ENCODE results near the gene COX6B1.
A peak's percentile ranks its signal among the peaks of the same experiment; 100 is the strongest.

COX6B1 gene

GRCh38 chr19:35612224-35612558 lies 35.9 kb upstream of the COX6B1 start:
- DNase-seq (ENCODE audit: low read depth in 2 of 2) = no peak

GRCh38 chr19:35612559-35613321 lies 35.4 kb upstream of the COX6B1 start, which contains the start of gene HAUS5:
Gene HAUS5, plus strand, starts transcription at chr19:35612735. Its CDS starts 60 bp downstream, at chr19:35612795.
- DNase-seq (ENCODE audit: low read depth in 2 of 2) = peak; percentile 91
- TF ChIP-seq CTCF (IDR thresholded peaks at IDR 0.05; ENCODE audit: low read depth, low read length) = no peak

More at GRCh38 chr19:35612224-35612558, 35.9 kb upstream of the COX6B1 start:
- peak overlapping the region; percentile 88 to 96 for H3K4me3 ChIP-seq (replicated peaks in 1 of 2; ENCODE audit: low read depth in 2 of 2, low read length in 2 of 2)
- TF ChIP-seq CTCF (IDR thresholded peaks at IDR 0.05; ENCODE audit: low read depth, low read length) = no peak

GRCh38 chr19:35613574-35613973 lies 34.5 kb upstream of the COX6B1 start:
- no peak for TF ChIP-seq CTCF (IDR thresholded peaks at IDR 0.05; ENCODE audit: low read depth, low read length)
- DNase-seq (ENCODE audit: low read depth in 2 of 2) = no peak
- no peak overlapping the region for H3K4me3 ChIP-seq (replicated peaks in 1 of 2; ENCODE audit: low read depth in 2 of 2, low read length in 2 of 2)

More at GRCh38 chr19:35612559-35613321, 35.4 kb upstream of the COX6B1 start, which contains the start of gene HAUS5:
- H3K4me3 ChIP-seq (replicated peaks in 1 of 2; ENCODE audit: low read depth in 2 of 2, low read length in 2 of 2) = peak within 1 kb of the TSS; percentile 88 to 96

GRCh38 chr19:35615036-35615435 lies 33.1 kb upstream of the COX6B1 start:
- TF ChIP-seq CTCF (IDR thresholded peaks at IDR 0.05; ENCODE audit: low read depth, low read length) = no peak
- DNase-seq (ENCODE audit: low read depth in 2 of 2) = no peak
- H3K4me3 ChIP-seq (replicated peaks in 1 of 2; ENCODE audit: low read depth in 2 of 2, low read length in 2 of 2) = no peak overlapping the region

- no peak overlapping the region for H3K4me3 ChIP-seq (replicated peaks in 1 of 2; ENCODE audit: low read depth in 2 of 2, low read length in 2 of 2)
- no peak for TF ChIP-seq CTCF (IDR thresholded peaks at IDR 0.05; ENCODE audit: low read depth, low read length)
- no peak for DNase-seq (ENCODE audit: low read depth in 2 of 2)
Measured at GRCh38 chr19:35618857-35619256, 29.3 kb upstream of the COX6B1 start.

GRCh38 chr19:35619290-35619923 lies 28.7 kb upstream of the COX6B1 start:
- no peak for DNase-seq (ENCODE audit: low read depth in 2 of 2)
- no peak overlapping the region for H3K4me3 ChIP-seq (replicated peaks in 1 of 2; ENCODE audit: low read depth in 2 of 2, low read length in 2 of 2)
- TF ChIP-seq CTCF (IDR thresholded peaks at IDR 0.05; ENCODE audit: low read depth, low read length) = no peak

Measured in cardiac fibroblast (primary cell).